ENCODE results near the gene APOE.
"Not testable (repeated sequence)": the region's sequence is repeated elsewhere in the genome, so short reads cannot be mapped to it uniquely, and the experiment has no call there.

APOE gene

DNA sequence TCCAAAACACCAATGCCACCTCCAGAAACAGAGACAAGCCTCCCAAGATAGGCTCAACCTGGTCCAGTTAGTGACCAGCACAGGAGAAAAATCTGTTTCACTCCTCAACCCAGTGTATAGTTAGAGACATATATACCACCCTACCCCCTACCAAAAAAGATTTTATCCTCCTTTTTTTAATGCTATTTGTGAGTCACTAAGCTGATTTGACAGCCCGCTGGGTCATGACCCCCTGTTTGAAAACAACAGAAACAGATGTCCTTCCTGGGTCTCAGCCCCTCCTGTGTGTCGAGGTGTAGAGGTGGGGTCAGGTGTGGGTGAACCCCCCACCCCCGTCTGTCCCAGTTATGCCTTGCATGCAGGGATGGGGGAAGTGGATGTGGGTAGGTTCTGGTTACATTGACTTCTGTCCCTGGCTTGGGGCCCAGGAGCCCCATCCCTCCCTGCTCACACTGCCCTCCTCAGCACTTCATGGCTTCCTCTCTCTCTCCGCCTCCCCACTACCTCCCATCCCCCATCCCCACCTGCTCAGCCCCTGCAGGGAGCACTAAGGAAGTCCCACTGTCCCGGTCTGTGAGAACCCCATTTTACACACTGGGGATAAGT, 28.6 kb upstream of the APOE start:
- in situ Hi-C loops (cut with MboI; ENCODE audit: low sequenced_read_pairs, unreplicated experiment): no loop called here
- DNase-seq (ENCODE audit: low spot score): no peak
- no peak for TF ChIP-seq CTCF (IDR thresholded peaks at IDR 0.05; ENCODE audit: borderline replicate concordance, control extremely low read depth, extremely low read depth, insufficient read depth, missing control alignments)

- TF ChIP-seq CTCF (IDR thresholded peaks at IDR 0.05; ENCODE audit: borderline replicate concordance, control extremely low read depth, extremely low read depth, insufficient read depth, missing control alignments): no peak
- DNase-seq (ENCODE audit: low spot score): no peak
- in situ Hi-C loops (cut with MboI; ENCODE audit: low sequenced_read_pairs, unreplicated experiment): no loop called here
Measured at GRCh38 chr19:44878120-44878865, 27.3 kb upstream of the APOE start.

GRCh38 chr19:44879309-44880065, 26.1 kb upstream of the APOE start:
- TF ChIP-seq CTCF (IDR thresholded peaks at IDR 0.05; ENCODE audit: borderline replicate concordance, control extremely low read depth, extremely low read depth, insufficient read depth, missing control alignments): no peak
- in situ Hi-C loops (cut with MboI; ENCODE audit: low sequenced_read_pairs, unreplicated experiment): no loop called here
- no peak for DNase-seq (ENCODE audit: low spot score)

GRCh38 chr19:44882063-44882462, 23.5 kb upstream of the APOE start:
- in situ Hi-C loops (cut with MboI; ENCODE audit: low sequenced_read_pairs, unreplicated experiment): no loop called here
- no peak for DNase-seq (ENCODE audit: low spot score)
- no peak for TF ChIP-seq CTCF (IDR thresholded peaks at IDR 0.05; ENCODE audit: borderline replicate concordance, control extremely low read depth, extremely low read depth, insufficient read depth, missing control alignments)

DNA sequence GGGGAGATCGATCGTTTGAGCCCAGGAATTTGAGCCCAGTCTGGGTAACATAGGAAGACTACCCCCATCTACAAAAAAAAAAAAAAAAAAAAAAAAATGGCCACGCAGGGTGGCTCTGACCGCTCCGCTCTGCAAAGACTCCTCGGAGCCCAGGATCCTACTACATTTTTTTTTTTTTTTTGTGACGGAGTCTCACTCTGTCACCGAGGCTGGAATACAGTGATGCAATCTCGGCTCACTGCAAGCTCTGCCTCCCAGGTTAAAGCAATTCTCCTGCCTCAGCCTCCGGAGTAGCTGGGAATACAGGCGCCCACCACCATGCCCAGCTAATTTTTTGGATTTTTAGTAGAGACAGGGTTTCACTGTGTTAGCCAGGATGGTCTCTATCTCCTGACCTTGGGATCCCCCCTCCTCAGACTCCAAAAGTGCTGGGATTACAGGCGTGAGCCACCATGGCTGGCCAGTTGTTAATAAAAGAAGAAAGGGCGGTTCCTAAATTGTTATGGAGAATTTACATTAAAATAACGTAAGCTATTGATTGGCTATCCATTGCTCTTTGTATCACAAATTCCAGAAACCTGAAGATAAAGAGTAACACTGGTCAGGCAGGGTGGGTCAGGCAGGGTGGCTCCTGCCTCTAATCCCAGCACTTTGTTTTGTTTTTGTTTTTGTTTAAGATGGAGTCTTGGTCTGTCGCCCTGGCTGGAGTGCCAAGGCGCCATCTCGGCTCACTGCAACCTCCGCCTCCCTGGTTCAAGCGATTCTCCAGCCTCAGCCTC, 22.8 kb upstream of the APOE start:
- DNase-seq (ENCODE audit: low spot score); in situ Hi-C loops (cut with MboI; ENCODE audit: low sequenced_read_pairs, unreplicated experiment): not testable (repeated sequence)

DNA sequence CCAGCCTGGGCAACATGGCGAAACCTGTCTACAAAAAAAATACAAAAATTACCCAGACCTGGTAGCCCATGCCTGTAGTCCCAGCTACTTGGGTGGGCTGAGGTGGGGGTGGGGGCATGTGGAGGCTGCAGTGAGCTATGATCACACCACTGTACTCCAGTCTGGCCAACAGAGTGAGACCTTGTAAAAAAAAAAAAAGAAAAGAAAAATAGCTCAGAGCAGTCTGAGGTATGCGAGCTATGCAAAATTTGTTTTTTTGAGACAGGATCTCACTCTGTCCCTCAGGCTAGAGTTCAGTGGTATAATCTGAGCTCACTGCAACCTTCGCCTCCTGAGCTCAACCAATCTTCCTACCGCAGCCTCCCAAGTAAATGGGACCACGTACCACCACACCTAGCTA, 21.7 kb upstream of the APOE start:
- in situ Hi-C loops (cut with MboI; ENCODE audit: low sequenced_read_pairs, unreplicated experiment): no loop called here
- no peak for DNase-seq (ENCODE audit: low spot score)
- TF ChIP-seq CTCF (IDR thresholded peaks at IDR 0.05; ENCODE audit: borderline replicate concordance, control extremely low read depth, extremely low read depth, insufficient read depth, missing control alignments): no peak
